Lower leg skin (tissue), 4 donors: Measurements from ENCODE around the gene CGREF1. TPM values are rescaled to one million over a fixed set of nuclear protein-coding genes. Genes with fewer than 3 reads are reported as not detected.
"Not testable (repeated sequence)": the region's sequence is repeated elsewhere in the genome, so short reads cannot be mapped to it uniquely, and the experiment has no call there.

Experiments used
- DNase-seq, 2 donors: peaks; one replicate each; pipeline ENCODE4 v3.0.0-alpha.2; 2019; ENCODE audit warnings: low spot score in 2 of 2
- H3K4me3 ChIP-seq: fragments of 200-600 bp; sonication (generic); 2 replicates; pipeline ENCODE4 v1.5.1; 2017; ENCODE audit warnings: mild to moderate bottlenecking, low read depth; ENCODE audit not compliant: poor library complexity, severe bottlenecking
- POLR2A ChIP-seq, 2 donors: fragments of 450-650 bp; IDR thresholded peaks; one replicate each; pipeline ENCODE4 v1.6.1; 2016 to 2017; ENCODE audit warnings: antibody characterized with exemption in 2 of 2, mild to moderate bottlenecking in 1 of 2, moderate library complexity in 1 of 2
- WGBS, 2 donors: methylation state at CpG; one replicate each; pipeline ENCODE4 v1.1.5; 2018; 5-methylcytosine and 5-hydroxymethylcytosine counted together
- intact Hi-C: fragments of 100-400 bp; cut with DNase I; formaldehyde crosslinking; loops from one replicate; pipeline ENCODE4 v1.15.0; 2023; ENCODE audit warnings: low total_unique reads
- total RNA-seq, 4 donors: library from RNA; depleted of rRNA; stranded (reverse); fragments of >200 nt; gene quantifications; one replicate each; pipeline ENCODE4 v1.1.0, GENCODE V29; 2016
- TF ChIP-seq, protein P1 (sequence below), 3 donors: fragments of 450-650 bp; IDR thresholded peaks; one replicate each; pipeline ENCODE4 v1.5.1; 2016; ENCODE audit warnings: antibody characterized with exemption in 3 of 3, mild to moderate bottlenecking in 3 of 3, moderate library complexity in 2 of 3

CGREF1 gene
- total RNA-seq, 4 donors from 2014 or later: 0.34 to 2.1 (median 0.48) TPM

- 90 to 94% methylated on average over 7 of the region's 7 CpGs for WGBS, 2 donors
- intact Hi-C loops: no loop called here
- H3K4me3 ChIP-seq: no peak overlapping the region
- DNase-seq: no peak
- TF ChIP-seq, protein P1, sequence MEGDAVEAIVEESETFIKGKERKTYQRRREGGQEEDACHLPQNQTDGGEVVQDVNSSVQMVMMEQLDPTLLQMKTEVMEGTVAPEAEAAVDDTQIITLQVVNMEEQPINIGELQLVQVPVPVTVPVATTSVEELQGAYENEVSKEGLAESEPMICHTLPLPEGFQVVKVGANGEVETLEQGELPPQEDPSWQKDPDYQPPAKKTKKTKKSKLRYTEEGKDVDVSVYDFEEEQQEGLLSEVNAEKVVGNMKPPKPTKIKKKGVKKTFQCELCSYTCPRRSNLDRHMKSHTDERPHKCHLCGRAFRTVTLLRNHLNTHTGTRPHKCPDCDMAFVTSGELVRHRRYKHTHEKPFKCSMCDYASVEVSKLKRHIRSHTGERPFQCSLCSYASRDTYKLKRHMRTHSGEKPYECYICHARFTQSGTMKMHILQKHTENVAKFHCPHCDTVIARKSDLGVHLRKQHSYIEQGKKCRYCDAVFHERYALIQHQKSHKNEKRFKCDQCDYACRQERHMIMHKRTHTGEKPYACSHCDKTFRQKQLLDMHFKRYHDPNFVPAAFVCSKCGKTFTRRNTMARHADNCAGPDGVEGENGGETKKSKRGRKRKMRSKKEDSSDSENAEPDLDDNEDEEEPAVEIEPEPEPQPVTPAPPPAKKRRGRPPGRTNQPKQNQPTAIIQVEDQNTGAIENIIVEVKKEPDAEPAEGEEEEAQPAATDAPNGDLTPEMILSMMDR (IDR thresholded peaks at IDR 0.05): no peak
- TF ChIP-seq POLR2A (IDR thresholded peaks at IDR 0.05): no peak
Observed at GRCh38 chr2:27122791-27123190, 3.9 kb upstream of the CGREF1 start.

- 85 to 92% methylated on average over 2 of the region's 2 CpGs for WGBS, 2 donors
- no peak overlapping the region for H3K4me3 ChIP-seq
- no peak for TF ChIP-seq POLR2A (IDR thresholded peaks at IDR 0.05)
- TF ChIP-seq, protein P1 (IDR thresholded peaks at IDR 0.05): no peak
- intact Hi-C loops: no loop called here
- no peak for DNase-seq
Observed at GRCh38 chr2:27121906-27122305, 3.0 kb upstream of the CGREF1 start.

GRCh38 chr2:27119330-27119670 is 372 bp upstream of the CGREF1 start:
- DNase-seq, H3K4me3 ChIP-seq, intact Hi-C loops: not testable (repeated sequence)
- 75 to 82% methylated on average over 8 of the region's 8 CpGs for WGBS, 2 donors

- 31% methylated on average over 9 to 14 of the region's 14 CpGs for WGBS, 2 donors
- H3K4me3 ChIP-seq: peak overlapping the region; percentile 16
- no peak for DNase-seq
- no peak for TF ChIP-seq POLR2A (IDR thresholded peaks at IDR 0.05)
- TF ChIP-seq, protein P1 (IDR thresholded peaks at IDR 0.05): no peak
- intact Hi-C loops: no loop called here
Observed at GRCh38 chr2:27117995-27118524, 868 bp downstream of the CGREF1 start.

DNA sequence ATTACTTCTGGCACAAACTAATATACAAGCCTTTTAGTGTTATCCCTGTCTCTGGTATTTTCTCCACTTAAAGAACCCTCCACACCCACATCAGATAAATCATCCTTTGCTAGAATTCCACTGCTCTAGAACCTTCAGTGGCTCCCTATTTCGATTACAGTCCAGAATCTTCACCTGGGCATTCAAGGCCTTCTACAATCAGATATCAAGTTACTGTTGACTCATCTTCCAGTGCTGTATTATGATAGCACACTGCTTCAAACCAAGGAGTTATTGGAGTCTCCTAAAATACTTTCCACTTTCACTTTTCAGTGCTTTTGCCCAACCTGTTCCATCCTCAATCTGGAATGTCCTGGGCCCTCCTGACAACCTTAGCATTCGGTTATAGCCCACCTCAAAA is 3.4 kb downstream of the CGREF1 start:
- intact Hi-C loops: no loop called here
- WGBS, 2 donors: 74 to 86% methylated on average over 2 of the region's 2 CpGs
- TF ChIP-seq, protein P1 (IDR thresholded peaks at IDR 0.05): no peak
- no peak for TF ChIP-seq POLR2A (IDR thresholded peaks at IDR 0.05)
- no peak overlapping the region for H3K4me3 ChIP-seq
- no peak for DNase-seq

DNA sequence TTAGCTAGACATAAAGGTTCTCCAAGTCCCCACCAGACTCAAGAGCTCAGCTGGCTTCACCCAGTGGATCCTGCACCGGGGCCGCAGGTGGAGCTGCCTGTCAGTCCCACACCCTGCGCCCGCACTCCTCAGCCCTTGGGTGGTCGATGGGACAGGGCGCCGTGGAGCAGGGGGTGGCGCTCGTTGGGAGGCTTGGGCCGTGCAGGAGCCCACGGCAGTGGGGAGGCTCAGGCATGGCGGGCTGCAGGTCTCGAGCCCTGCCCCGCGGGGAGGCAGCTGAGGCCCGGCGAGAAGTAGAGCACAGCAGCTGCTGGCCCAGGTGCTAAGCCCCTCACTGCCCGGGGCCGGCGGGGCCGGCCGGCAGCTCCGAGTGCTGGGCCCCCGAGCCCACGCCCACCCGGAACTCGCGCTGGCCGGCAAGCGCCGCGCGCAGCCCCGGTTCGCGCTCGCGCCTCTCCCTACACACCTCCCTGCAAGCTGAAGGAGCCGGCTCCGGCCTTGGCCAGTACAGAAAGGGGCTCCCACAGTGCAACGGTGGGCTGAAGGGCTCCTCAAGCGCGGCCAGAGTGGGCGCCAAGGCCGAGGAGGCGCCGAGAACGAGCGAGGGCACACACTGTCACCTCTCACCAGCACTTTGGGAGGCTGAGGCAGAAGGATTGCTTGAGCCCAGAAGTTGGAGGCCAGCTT is 7.4 kb downstream of the CGREF1 start:
- DNase-seq, H3K4me3 ChIP-seq, intact Hi-C loops: not testable (repeated sequence)
- WGBS, 2 donors: 95% methylated on average over 47 to 49 of the region's 49 CpGs

- intact Hi-C loops, DNase-seq, H3K4me3 ChIP-seq: not testable (repeated sequence)
- whole genome bisulfite sequencing, 2 donors: 85 to 86% methylated on average over 24 of the region's 24 CpGs
Observed at GRCh38 chr2:27110603-27111352, 8.2 kb downstream of the CGREF1 start.
